Measurements from ENCODE around the gene CRTC1.
"Not testable (repeated sequence)": the region's sequence is repeated elsewhere in the genome, so short reads cannot be mapped to it uniquely, and the experiment has no call there.

The CRTC1 gene

GRCh38 chr19:18668252-18668631 is 15.2 kb upstream of the CRTC1 start:
- no peak for DNase-seq (ENCODE audit: extremely low spot score, insufficient read length, low read depth)
- FAIRE-seq = no peak

GRCh38 chr19:18668744-18669523 is 14.5 kb upstream of the CRTC1 start:
- FAIRE-seq (no peak), DNase-seq (ENCODE audit: extremely low spot score, insufficient read length, low read depth) (no peak)

GRCh38 chr19:18669524-18669817 is 14.0 kb upstream of the CRTC1 start:
- DNase-seq (ENCODE audit: extremely low spot score, insufficient read length, low read depth) = no peak
- FAIRE-seq = no peak

GRCh38 chr19:18669883-18670282 is 13.6 kb upstream of the CRTC1 start:
- FAIRE-seq (no peak), DNase-seq (ENCODE audit: extremely low spot score, insufficient read length, low read depth) (no peak)

- FAIRE-seq = no peak
- DNase-seq (ENCODE audit: extremely low spot score, insufficient read length, low read depth) = no peak
These were observed 13.2 kb upstream of the CRTC1 start for GRCh38 chr19:18670312-18670711.

GRCh38 chr19:18671303-18672043 is 12.0 kb upstream of the CRTC1 start:
- DNase-seq (ENCODE audit: extremely low spot score, insufficient read length, low read depth) (no peak), FAIRE-seq (no peak)

- DNase-seq (ENCODE audit: extremely low spot score, insufficient read length, low read depth) = no peak
- FAIRE-seq = no peak
These were observed 11.4 kb upstream of the CRTC1 start for GRCh38 chr19:18672044-18672451.

- no peak for DNase-seq (ENCODE audit: extremely low spot score, insufficient read length, low read depth)
- no peak for FAIRE-seq
These were observed 10.7 kb upstream of the CRTC1 start for GRCh38 chr19:18672606-18673337.

GRCh38 chr19:18674616-18675015 is 8.9 kb upstream of the CRTC1 start:
- FAIRE-seq (no peak), DNase-seq (ENCODE audit: extremely low spot score, insufficient read length, low read depth) (no peak)

- DNase-seq (ENCODE audit: extremely low spot score, insufficient read length, low read depth) = no peak
- FAIRE-seq = no peak
These were observed 7.7 kb upstream of the CRTC1 start for GRCh38 chr19:18675779-18676178.

- no peak for FAIRE-seq
- DNase-seq (ENCODE audit: extremely low spot score, insufficient read length, low read depth) = no peak
These were observed 6.8 kb upstream of the CRTC1 start for GRCh38 chr19:18676692-18677091.

- FAIRE-seq = no peak
- no peak for DNase-seq (ENCODE audit: extremely low spot score, insufficient read length, low read depth)
These were observed 6.3 kb upstream of the CRTC1 start for GRCh38 chr19:18677156-18677555.

- FAIRE-seq; DNase-seq (ENCODE audit: extremely low spot score, insufficient read length, low read depth): not testable (repeated sequence)
These were observed 3.3 kb upstream of the CRTC1 start for GRCh38 chr19:18680148-18680547.

GRCh38 chr19:18682807-18683108 is 722 bp upstream of the CRTC1 start:
- DNase-seq (ENCODE audit: extremely low spot score, insufficient read length, low read depth) (no peak), FAIRE-seq (no peak)

GRCh38 chr19:18683958-18684641 is 620 bp downstream of the CRTC1 start:
- FAIRE-seq (peak; percentile 36), DNase-seq (ENCODE audit: extremely low spot score, insufficient read length, low read depth) (no peak)

- DNase-seq (ENCODE audit: extremely low spot score, insufficient read length, low read depth) (no peak), FAIRE-seq (no peak)
These were observed 1.1 kb downstream of the CRTC1 start for GRCh38 chr19:18684642-18684993.

GRCh38 chr19:18685597-18686190 is 2.2 kb downstream of the CRTC1 start:
- FAIRE-seq (no peak), DNase-seq (ENCODE audit: extremely low spot score, insufficient read length, low read depth) (no peak)

GRCh38 chr19:18687740-18688465 is 4.4 kb downstream of the CRTC1 start:
- FAIRE-seq = no peak

GRCh38 chr19:18696023-18696422 is 12.5 kb downstream of the CRTC1 start:
- DNase-seq (ENCODE audit: extremely low spot score, insufficient read length, low read depth) (no peak), FAIRE-seq (no peak)

More at GRCh38 chr19:18687740-18688465, 4.4 kb downstream of the CRTC1 start:
- DNase-seq (ENCODE audit: extremely low spot score, insufficient read length, low read depth) = no peak

GRCh38 chr19:18697680-18698079 is 14.2 kb downstream of the CRTC1 start:
- no peak for FAIRE-seq

More at GRCh38 chr19:18697680-18698079, 14.2 kb downstream of the CRTC1 start:
- DNase-seq (ENCODE audit: extremely low spot score, insufficient read length, low read depth) = no peak

All from GM18507 (cell line).